ENCODE data around the gene KRT40.

Gene KRT40

GRCh38 chr17:40937384-40937819, 46.7 kb downstream of the KRT40 start, which contains the start of gene KRT23:
TSS of gene KRT23 (minus strand) at chr17:40937646. CDS start at chr17:40936603, 1,043 bp downstream.
- no peaks in the 10 kb centered on the region for H3K9me3 ChIP-seq (ENCODE audit: insufficient read depth, low read length, severe bottlenecking)
- no peak for DNase-seq
- H3K36me3 ChIP-seq (ENCODE audit: insufficient read depth, low read length): no peaks in the 10 kb centered on the region
- no peak for ATAC-seq (ENCODE audit: insufficient read depth, low read depth)
- H4K20me1 ChIP-seq (ENCODE audit: insufficient read depth, low read length): no peaks in the 10 kb centered on the region
- H3K27me3 ChIP-seq (ENCODE audit: insufficient read depth, low read length, poor library complexity): peaks cover 43% of the 10 kb centered on the region
- H3K4me1 ChIP-seq (ENCODE audit: insufficient read depth, low read length): no peaks in the 10 kb centered on the region
- H3K79me2 ChIP-seq (ENCODE audit: insufficient read depth, low read length): no peaks in the 10 kb centered on the region
- no peak within 1 kb of the TSS for H3K9ac ChIP-seq (ENCODE audit: low read depth, low read length)
- H3K4me3 ChIP-seq (ENCODE audit: low read depth in 1 of 2, low read length in 2 of 2): no peak within 1 kb of the TSS
- H3K27ac ChIP-seq (ENCODE audit: low read length): no peak within 1 kb of the TSS
- no peak within 1 kb of the TSS for H3K4me2 ChIP-seq (ENCODE audit: insufficient read depth, low read length)
- H2AFZ ChIP-seq (ENCODE audit: low read depth, low read length): no peak within 1 kb of the TSS
- TF ChIP-seq CTCF (IDR thresholded peaks at IDR 0.05; ENCODE audit: borderline replicate concordance, extremely low read depth, low read length, poor library complexity, severe bottlenecking): no peak
- TF ChIP-seq EZH2 (IDR thresholded peaks at IDR 0.05; ENCODE audit: borderline replicate concordance, low read depth, low read length, severe bottlenecking): no peak

DNA sequence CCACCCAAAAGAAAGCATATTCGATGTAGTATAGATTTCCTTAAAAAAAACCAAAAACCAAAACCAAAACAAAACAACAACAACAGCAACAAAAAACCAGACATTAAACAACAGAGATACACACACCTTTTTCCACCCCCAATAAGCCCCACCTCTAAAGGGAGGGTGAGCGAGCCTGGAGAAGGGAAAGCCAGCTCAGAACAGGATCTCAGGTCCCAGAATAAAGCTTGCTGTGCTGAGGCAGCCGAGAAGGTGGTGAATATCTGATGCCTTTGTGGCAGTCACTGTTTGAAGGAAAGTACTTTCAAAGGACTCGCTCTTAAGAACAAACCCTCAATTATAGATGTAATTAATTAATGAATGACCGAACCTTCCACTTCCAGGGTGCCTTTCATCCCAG, 47.1 kb downstream of the KRT40 start:
- no peaks in the 10 kb centered on the region for H3K36me3 ChIP-seq (ENCODE audit: insufficient read depth, low read length)
- no peaks in the 10 kb centered on the region for H3K4me1 ChIP-seq (ENCODE audit: insufficient read depth, low read length)
- no peaks in the 10 kb centered on the region for H3K9me3 ChIP-seq (ENCODE audit: insufficient read depth, low read length, severe bottlenecking)
- ATAC-seq (ENCODE audit: insufficient read depth, low read depth): no peak
- no peak overlapping the region for H3K4me3 ChIP-seq (ENCODE audit: low read depth in 1 of 2, low read length in 2 of 2)
- no peak overlapping the region for H3K9ac ChIP-seq (ENCODE audit: low read depth, low read length)
- H3K79me2 ChIP-seq (ENCODE audit: insufficient read depth, low read length): no peaks in the 10 kb centered on the region
- H3K27ac ChIP-seq (ENCODE audit: low read length): no peak overlapping the region
- no peaks in the 10 kb centered on the region for H4K20me1 ChIP-seq (ENCODE audit: insufficient read depth, low read length)
- H3K27me3 ChIP-seq (ENCODE audit: insufficient read depth, low read length, poor library complexity): peaks cover 43% of the 10 kb centered on the region
- no peak overlapping the region for H2AFZ ChIP-seq (ENCODE audit: low read depth, low read length)
- no peak for TF ChIP-seq CTCF (IDR thresholded peaks at IDR 0.05; ENCODE audit: borderline replicate concordance, extremely low read depth, low read length, poor library complexity, severe bottlenecking)
- no peak for TF ChIP-seq EZH2 (IDR thresholded peaks at IDR 0.05; ENCODE audit: borderline replicate concordance, low read depth, low read length, severe bottlenecking)
- H3K4me2 ChIP-seq (ENCODE audit: insufficient read depth, low read length): no peak overlapping the region
- no peak for DNase-seq

DNA sequence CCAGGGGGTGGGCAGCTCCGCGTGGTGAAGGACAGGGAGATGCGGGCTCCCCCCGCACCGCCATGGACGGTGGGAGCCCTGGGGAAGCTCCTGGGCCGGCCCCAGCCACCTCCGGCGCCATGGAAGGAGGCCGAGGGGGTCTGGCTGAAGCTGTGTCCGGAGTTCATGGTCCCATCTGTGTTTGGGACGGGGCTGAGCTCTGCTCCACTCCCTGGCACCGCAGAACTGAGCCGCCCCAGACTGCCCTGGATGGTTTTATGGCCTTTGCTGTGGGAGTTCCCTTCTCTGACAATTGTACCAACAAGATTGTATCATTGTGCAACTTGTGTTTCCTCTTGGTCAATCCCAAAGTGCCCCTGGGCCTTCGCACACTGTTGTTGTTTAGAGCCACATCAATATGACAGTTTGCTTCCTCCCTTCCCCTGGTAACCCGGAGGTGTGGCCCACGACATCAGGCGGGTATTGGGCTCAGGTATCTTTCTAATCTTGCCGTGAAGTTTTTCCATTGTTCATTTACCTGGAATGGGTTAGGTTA, 47.6 kb downstream of the KRT40 start:
- Histone ChIP-seq H3K4me2 (ENCODE audit: insufficient read depth, low read length) (no peak overlapping the region), H3K27me3 (ENCODE audit: insufficient read depth, low read length, poor library complexity) (peaks cover 43% of the 10 kb centered on the region), H3K4me3 (ENCODE audit: low read depth in 1 of 2, low read length in 2 of 2) (no peak overlapping the region), H4K20me1 (ENCODE audit: insufficient read depth, low read length) (no peaks in the 10 kb centered on the region), H3K79me2 (ENCODE audit: insufficient read depth, low read length) (no peaks in the 10 kb centered on the region), H3K36me3 (ENCODE audit: insufficient read depth, low read length) (no peaks in the 10 kb centered on the region), H3K9me3 (ENCODE audit: insufficient read depth, low read length, severe bottlenecking) (no peaks in the 10 kb centered on the region), H3K27ac (ENCODE audit: low read length) (no peak overlapping the region), H3K9ac (ENCODE audit: low read depth, low read length) (no peak overlapping the region), H3K4me1 (ENCODE audit: insufficient read depth, low read length) (no peaks in the 10 kb centered on the region), H2AFZ (ENCODE audit: low read depth, low read length) (no peak overlapping the region)
- no peak for ATAC-seq (ENCODE audit: insufficient read depth, low read depth)
- DNase-seq: no peak
- TF ChIP-seq CTCF (IDR thresholded peaks at IDR 0.05; ENCODE audit: borderline replicate concordance, extremely low read depth, low read length, poor library complexity, severe bottlenecking) (no peak), EZH2 (IDR thresholded peaks at IDR 0.05; ENCODE audit: borderline replicate concordance, low read depth, low read length, severe bottlenecking) (no peak)

All from DND-41 (cell line).